ENCODE measurements around the gene KCTD12.

The KCTD12 gene

GRCh38 chr13:76863022-76863421, 23.2 kb downstream of the KCTD12 start:
- Histone ChIP-seq H3K9me2 (ENCODE audit: low read depth, low read length) (no peaks in the 10 kb centered on the region; the same call in 1 of the 2 replicates), H4K20me1 (ENCODE audit: insufficient read depth, low read length) (no peaks in the 10 kb centered on the region), H3K27ac (ENCODE audit: low read depth, low read length, poor library complexity, severe bottlenecking) (no peak overlapping the region), H3K79me2 (ENCODE audit: insufficient read depth, low read length) (no peaks in the 10 kb centered on the region), H3K4me1 (ENCODE audit: insufficient read depth, low read length, severe bottlenecking) (no peaks in the 10 kb centered on the region), H3K4me3 (ENCODE audit: low read depth, low read length, poor library complexity, severe bottlenecking) (no peak overlapping the region), H2AFZ (ENCODE audit: low read length) (no peak overlapping the region), H3K27me3 (ENCODE audit: insufficient read depth, low read length) (no peaks in the 10 kb centered on the region), H3K9me3 (ENCODE audit: low read length) (no peaks in the 10 kb centered on the region), H3F3A (ENCODE audit: insufficient read depth, low read length) (no peaks in the 10 kb centered on the region), H3K9ac (ENCODE audit: low read length) (no peak overlapping the region), H3K4me2 (ENCODE audit: low read length) (no peak overlapping the region), H3K36me3 (ENCODE audit: insufficient read depth, low read length) (no peaks in the 10 kb centered on the region)
- no peak for TF ChIP-seq EZH2 (IDR thresholded peaks at IDR 0.05; ENCODE audit: borderline replicate concordance, low read length)
- TF ChIP-seq, protein P1, sequence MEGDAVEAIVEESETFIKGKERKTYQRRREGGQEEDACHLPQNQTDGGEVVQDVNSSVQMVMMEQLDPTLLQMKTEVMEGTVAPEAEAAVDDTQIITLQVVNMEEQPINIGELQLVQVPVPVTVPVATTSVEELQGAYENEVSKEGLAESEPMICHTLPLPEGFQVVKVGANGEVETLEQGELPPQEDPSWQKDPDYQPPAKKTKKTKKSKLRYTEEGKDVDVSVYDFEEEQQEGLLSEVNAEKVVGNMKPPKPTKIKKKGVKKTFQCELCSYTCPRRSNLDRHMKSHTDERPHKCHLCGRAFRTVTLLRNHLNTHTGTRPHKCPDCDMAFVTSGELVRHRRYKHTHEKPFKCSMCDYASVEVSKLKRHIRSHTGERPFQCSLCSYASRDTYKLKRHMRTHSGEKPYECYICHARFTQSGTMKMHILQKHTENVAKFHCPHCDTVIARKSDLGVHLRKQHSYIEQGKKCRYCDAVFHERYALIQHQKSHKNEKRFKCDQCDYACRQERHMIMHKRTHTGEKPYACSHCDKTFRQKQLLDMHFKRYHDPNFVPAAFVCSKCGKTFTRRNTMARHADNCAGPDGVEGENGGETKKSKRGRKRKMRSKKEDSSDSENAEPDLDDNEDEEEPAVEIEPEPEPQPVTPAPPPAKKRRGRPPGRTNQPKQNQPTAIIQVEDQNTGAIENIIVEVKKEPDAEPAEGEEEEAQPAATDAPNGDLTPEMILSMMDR (IDR thresholded peaks at IDR 0.05; ENCODE audit: low read length), result no peak

DNA sequence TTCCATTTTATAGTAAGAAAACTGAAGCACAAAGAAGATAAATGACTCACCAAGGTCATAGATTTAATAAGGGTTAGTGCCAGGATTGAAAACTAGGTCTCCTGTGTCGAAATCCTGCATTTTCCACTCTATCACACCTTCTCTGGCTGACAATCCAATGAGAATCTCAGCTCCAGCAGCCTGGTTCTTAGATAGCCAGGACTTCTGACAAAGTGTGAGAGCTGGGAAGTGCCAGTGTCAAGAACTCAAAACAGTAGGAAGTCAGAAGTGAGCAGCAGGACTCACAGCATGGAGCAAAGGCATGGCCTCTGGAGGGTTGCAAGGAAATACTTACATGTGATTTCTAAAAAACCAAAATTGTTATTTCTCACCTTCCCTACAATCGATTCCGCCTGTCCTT, 24.3 kb downstream of the KCTD12 start:
- Histone ChIP-seq H3K36me3 (ENCODE audit: insufficient read depth, low read length) (no peaks in the 10 kb centered on the region), H3K4me1 (ENCODE audit: insufficient read depth, low read length, severe bottlenecking) (no peaks in the 10 kb centered on the region), H3F3A (ENCODE audit: insufficient read depth, low read length) (no peaks in the 10 kb centered on the region), H3K27me3 (ENCODE audit: insufficient read depth, low read length) (no peaks in the 10 kb centered on the region), H3K9ac (ENCODE audit: low read length) (no peak overlapping the region), H3K9me3 (ENCODE audit: low read length) (no peaks in the 10 kb centered on the region), H3K4me3 (ENCODE audit: low read depth, low read length, poor library complexity, severe bottlenecking) (no peak overlapping the region), H3K9me2 (ENCODE audit: low read depth, low read length) (no peaks in the 10 kb centered on the region; the same call in 1 of the 2 replicates), H3K79me2 (ENCODE audit: insufficient read depth, low read length) (no peaks in the 10 kb centered on the region), H2AFZ (ENCODE audit: low read length) (no peak overlapping the region), H4K20me1 (ENCODE audit: insufficient read depth, low read length) (no peaks in the 10 kb centered on the region), H3K4me2 (ENCODE audit: low read length) (no peak overlapping the region), H3K27ac (ENCODE audit: low read depth, low read length, poor library complexity, severe bottlenecking) (no peak overlapping the region)
- TF ChIP-seq EZH2 (IDR thresholded peaks at IDR 0.05; ENCODE audit: borderline replicate concordance, low read length), result no peak
- TF ChIP-seq, protein P1 (IDR thresholded peaks at IDR 0.05; ENCODE audit: low read length), result no peak

- no peaks in the 10 kb centered on the region; the same call in 1 of the 2 replicates for H3K9me2 ChIP-seq (ENCODE audit: low read depth, low read length)
- no peak overlapping the region for H2AFZ ChIP-seq (ENCODE audit: low read length)
- no peaks in the 10 kb centered on the region for H3K4me1 ChIP-seq (ENCODE audit: insufficient read depth, low read length, severe bottlenecking)
- H3K9me3 ChIP-seq (ENCODE audit: low read length), result no peaks in the 10 kb centered on the region
- H3K36me3 ChIP-seq (ENCODE audit: insufficient read depth, low read length), result no peaks in the 10 kb centered on the region
- no peak overlapping the region for H3K9ac ChIP-seq (ENCODE audit: low read length)
- H3K27me3 ChIP-seq (ENCODE audit: insufficient read depth, low read length), result no peaks in the 10 kb centered on the region
- no peak overlapping the region for H3K4me3 ChIP-seq (ENCODE audit: low read depth, low read length, poor library complexity, severe bottlenecking)
- no peak overlapping the region for H3K4me2 ChIP-seq (ENCODE audit: low read length)
- H3F3A ChIP-seq (ENCODE audit: insufficient read depth, low read length), result no peaks in the 10 kb centered on the region
- H3K27ac ChIP-seq (ENCODE audit: low read depth, low read length, poor library complexity, severe bottlenecking), result no peak overlapping the region
- H3K79me2 ChIP-seq (ENCODE audit: insufficient read depth, low read length), result no peaks in the 10 kb centered on the region
- no peak for TF ChIP-seq EZH2 (IDR thresholded peaks at IDR 0.05; ENCODE audit: borderline replicate concordance, low read length)
- TF ChIP-seq, protein P1 (IDR thresholded peaks at IDR 0.05; ENCODE audit: low read length), result no peak
- H4K20me1 ChIP-seq (ENCODE audit: insufficient read depth, low read length), result no peaks in the 10 kb centered on the region
These were observed 25.5 kb downstream of the KCTD12 start for GRCh38 chr13:76860706-76861105.

Measured in OCI-LY1 (cell line).